Hepatocyte (in vitro differentiated cells): ENCODE data around the gene DERL3. TPM values are rescaled to one million over a fixed set of nuclear protein-coding genes. Genes with fewer than 3 reads are reported as not detected.
A peak's percentile ranks its signal among the peaks of the same experiment; 100 is the strongest.

Source experiments
- DNase-seq: peaks from one replicate; pipeline ENCODE4 v3.0.0-alpha.2; 2016; ENCODE audit warnings: low spot score
- H2AFZ ChIP-seq: fragments of 200-600 bp; sonication (generic); 2 replicates; pipeline ENCODE4 v1.6.0; 2016; ENCODE audit warnings: antibody characterized with exemption, mild to moderate bottlenecking
- H3K27ac ChIP-seq: fragments of 200-600 bp; sonication (generic); 2 replicates; pipeline ENCODE4 v1.5.1; 2016; ENCODE audit warnings: mild to moderate bottlenecking
- H3K27me3 ChIP-seq: fragments of 200-600 bp; sonication (generic); 2 replicates; pipeline ENCODE4 v1.6.1; 2016
- H3K36me3 ChIP-seq: fragments of 200-600 bp; sonication (generic); replicated peaks from 2 replicates; pipeline ENCODE4 v1.5.1; 2016; ENCODE audit warnings: low read depth; ENCODE audit not compliant: insufficient read depth
- H3K4me1 ChIP-seq: fragments of 200-600 bp; sonication (generic); 2 replicates; pipeline ENCODE4 v1.5.1; 2016; ENCODE audit warnings: mild to moderate bottlenecking, moderate library complexity; ENCODE audit not compliant: insufficient read depth
- H3K4me2 ChIP-seq: fragments of 200-600 bp; sonication (generic); 2 replicates; pipeline ENCODE4 v1.6.0; 2016
- H3K4me3 ChIP-seq: fragments of 200-600 bp; sonication (generic); 2 replicates; pipeline ENCODE4 v1.5.1; 2016; ENCODE audit warnings: mild to moderate bottlenecking
- H3K79me2 ChIP-seq: fragments of 200-600 bp; sonication (generic); 2 replicates; pipeline ENCODE4 v1.6.0; 2017; ENCODE audit warnings: mild to moderate bottlenecking
- H3K9me2 ChIP-seq: fragments of 200-600 bp; sonication (generic); replicated peaks from 2 replicates; pipeline ENCODE4 v1.6.0; 2017; ENCODE audit warnings: mild to moderate bottlenecking; ENCODE audit not compliant: insufficient read depth
- H3K9me3 ChIP-seq: fragments of 200-600 bp; sonication (generic); 2 replicates; pipeline ENCODE4 v1.5.1; 2016; ENCODE audit warnings: low read depth, mild to moderate bottlenecking
- H4K20me1 ChIP-seq: fragments of 200-600 bp; sonication (generic); 2 replicates; pipeline ENCODE4 v1.6.0; 2016; ENCODE audit warnings: mild to moderate bottlenecking; ENCODE audit not compliant: insufficient read depth, poor library complexity, severe bottlenecking
- CTCF ChIP-seq: fragments of 200-600 bp; sonication (generic); IDR thresholded peaks from 2 replicates; pipeline ENCODE4 v1.5.1; 2016; ENCODE audit warnings: antibody characterized with exemption, mild to moderate bottlenecking; ENCODE audit not compliant: poor library complexity
- EZH2 ChIP-seq: fragments of 200-600 bp; sonication (generic); IDR thresholded peaks from 2 replicates; pipeline ENCODE4 v1.6.1; 2016; ENCODE audit warnings: antibody characterized with exemption, mild to moderate bottlenecking, borderline replicate concordance
- EZH2phosphoT487 ChIP-seq: fragments of 200-600 bp; sonication (generic); IDR thresholded peaks from one replicate; pipeline ENCODE4 v1.6.1; 2018; ENCODE audit warnings: antibody characterized with exemption, mild to moderate bottlenecking, low read depth, moderate library complexity; ENCODE audit not compliant: unreplicated experiment, severe bottlenecking
- WGBS: methylation state at CpG from one replicate; pipeline ENCODE4 v1.1.6; 2016; ENCODE audit warnings: low lambda C conversion rate; ENCODE audit errors: missing lambda C conversion rate; 5-methylcytosine and 5-hydroxymethylcytosine counted together
- polyA plus RNA-seq: library from polyadenylated mRNA; unstranded; fragments of >200 nt; fragmentation: Nextera tagmentation; extraction: Ambion mirVana; gene quantifications from 2 replicates; pipeline ENCODE4 v1.2.1, GENCODE V29; 2016
- total RNA-seq: library from RNA; depleted of rRNA; stranded (reverse); fragments of >200 nt; gene quantifications from 2 replicates; pipeline ENCODE4 v1.2.3, GENCODE V29; 2014

DERL3 gene
- total RNA-seq (1.6 and 1.8 TPM in 2 replicates), polyA plus RNA-seq (5.1 and 6.1 TPM in 2 replicates)

- Histone ChIP-seq H4K20me1 (no peaks in the 10 kb centered on the region), H3K36me3 (no peaks in the 10 kb centered on the region), H3K27ac (no peak within 1 kb of the TSS), H3K9me3 (no peaks in the 10 kb centered on the region), H3K4me3 (no peak within 1 kb of the TSS), H3K4me1 (peaks cover 25% of the 10 kb centered on the region), H3K79me2 (no peaks in the 10 kb centered on the region), H3K9me2 (no peaks in the 10 kb centered on the region), H3K27me3 (no peaks in the 10 kb centered on the region), H3K4me2 (peak within 1 kb of the TSS; percentile 81), H2AFZ (no peak within 1 kb of the TSS)
- DNase-seq, result peak; percentile 97
- WGBS, result 3% methylated on average over 65 of the region's 70 CpGs
- TF ChIP-seq EZH2 (no peak), EZH2phosphoT487 (no peak), CTCF (no peak)
Measured at GRCh38 chr22:23838681-23839468, at the start of gene DERL3. Gene DERL3, minus strand, starts transcription at chr22:23839006. Its CDS starts 19 bp downstream, at chr22:23838987.

GRCh38 chr22:23884140-23884539, 45.3 kb upstream of the DERL3 start:
- Histone ChIP-seq H3K4me3 (no peak overlapping the region), H2AFZ (no peak overlapping the region), H3K4me2 (no peak overlapping the region), H3K9me3 (no peaks in the 10 kb centered on the region), H3K79me2 (no peaks in the 10 kb centered on the region), H3K4me1 (no peaks in the 10 kb centered on the region), H4K20me1 (no peaks in the 10 kb centered on the region), H3K36me3 (no peaks in the 10 kb centered on the region), H3K27ac (no peak overlapping the region), H3K27me3 (no peaks in the 10 kb centered on the region), H3K9me2 (no peaks in the 10 kb centered on the region)
- DNase-seq, result no peak
- 96% methylated on average over 9 of the region's 9 CpGs for WGBS
- TF ChIP-seq EZH2, result no peak
- TF ChIP-seq EZH2phosphoT487, result no peak
- TF ChIP-seq CTCF, result no peak

- DNase-seq, result no peak
- Histone ChIP-seq H3K79me2 (no peaks in the 10 kb centered on the region), H3K36me3 (no peaks in the 10 kb centered on the region), H3K27ac (no peak overlapping the region), H2AFZ (no peak overlapping the region), H3K9me2 (no peaks in the 10 kb centered on the region), H4K20me1 (no peaks in the 10 kb centered on the region), H3K27me3 (no peaks in the 10 kb centered on the region), H3K9me3 (no peaks in the 10 kb centered on the region), H3K4me1 (no peaks in the 10 kb centered on the region), H3K4me2 (no peak overlapping the region), H3K4me3 (no peak overlapping the region)
- TF ChIP-seq EZH2phosphoT487 (no peak), EZH2 (no peak), CTCF (no peak)
- 97% methylated on average over 9 of the region's 9 CpGs for WGBS
Measured at GRCh38 chr22:23883658-23884057, 44.9 kb upstream of the DERL3 start.
